Measurements from ENCODE around the gene NPRL2.

DNA sequence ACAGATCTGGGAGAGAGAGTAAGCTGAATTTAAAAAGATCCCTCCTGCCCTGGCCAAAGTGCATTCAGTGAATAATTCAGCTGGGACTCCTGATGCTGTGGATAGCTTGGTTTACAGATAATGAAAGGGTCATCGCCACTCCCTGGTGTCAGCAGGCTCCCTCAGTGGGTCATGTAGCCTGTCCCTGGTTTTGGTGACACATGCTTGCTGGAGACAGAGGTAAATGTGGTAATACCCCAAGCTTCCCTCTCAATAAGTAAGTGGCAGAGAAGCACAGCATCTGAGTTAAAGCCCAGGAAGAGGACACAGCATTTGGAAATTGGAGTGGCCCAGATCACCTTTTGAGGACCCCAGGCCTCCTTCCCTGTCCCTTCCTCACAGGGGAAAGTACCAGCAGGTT, 6.9 kb upstream of the NPRL2 start:
- TF ChIP-seq CTCF (IDR thresholded peaks at IDR 0.05) (no peak), POLR2A (IDR thresholded peaks at IDR 0.05) (no peak)
